Type B pancreatic cell (in vitro differentiated cells): ENCODE data around the gene SPART. TPM values are rescaled to one million over a fixed set of nuclear protein-coding genes. Genes with fewer than 3 reads are reported as not detected.

Experiments used
- DNase-seq: peaks from one replicate; pipeline ENCODE4 v3.0.0; 2021; ENCODE audit warnings: mixed read lengths; ENCODE audit not compliant: unreplicated experiment; ENCODE audit errors: extremely low spot score
- H3K27ac Mint-ChIP-seq: 2 replicates; pipeline ENCODE4 v1.8.0; 2021; ENCODE audit warnings: mild to moderate bottlenecking, mixed read lengths
- H3K27me3 Mint-ChIP-seq: 2 replicates; pipeline ENCODE4 v1.8.0; 2021; ENCODE audit warnings: mixed read lengths
- H3K36me3 Mint-ChIP-seq: 2 replicates; pipeline ENCODE4 v1.8.0; 2021; ENCODE audit warnings: mixed read lengths
- H3K4me1 Mint-ChIP-seq: one replicate; pipeline ENCODE4 v1.8.0; 2021; ENCODE audit warnings: mixed read lengths; ENCODE audit not compliant: unreplicated experiment
- H3K4me3 Mint-ChIP-seq: 2 replicates; pipeline ENCODE4 v1.8.0; 2021; ENCODE audit warnings: mild to moderate bottlenecking, mixed read lengths
- H3K9me3 Mint-ChIP-seq: 2 replicates; pipeline ENCODE4 v1.8.0; 2021; ENCODE audit warnings: mixed read lengths
- CTCF ChIP-seq: fragments of 200-600 bp; sonication (generic); conservative IDR thresholded peaks from 2 replicates; pipeline ENCODE4 v1.5.0; 2021; ENCODE audit warnings: antibody characterized with exemption, mild to moderate bottlenecking
- total RNA-seq: library from RNA; stranded (reverse); gene quantifications from 2 replicates; pipeline ENCODE4 v1.2.1, GENCODE V29; 2021; ENCODE audit warnings: low replicate concordance

The SPART gene
- total RNA-seq, 1 donor from 2014 or later: 67.6 TPM

- H3K36me3 Mint-ChIP-seq: no peaks in the 10 kb centered on the region
- H3K4me1 Mint-ChIP-seq: no peaks in the 10 kb centered on the region
- no peak for DNase-seq
- H3K27ac Mint-ChIP-seq: no peak overlapping the region
- peaks cover 3% of the 10 kb centered on the region for H3K27me3 Mint-ChIP-seq
- no peaks in the 10 kb centered on the region for H3K9me3 Mint-ChIP-seq
- no peak for TF ChIP-seq CTCF
- no peak overlapping the region for H3K4me3 Mint-ChIP-seq
Observed at GRCh38 chr13:36259361-36260137, 86.6 kb downstream of the SPART start.

GRCh38 chr13:36258831-36259230, 87.4 kb downstream of the SPART start:
- Mint-ChIP-seq H3K4me1 (no peaks in the 10 kb centered on the region), H3K36me3 (no peaks in the 10 kb centered on the region), H3K9me3 (no peaks in the 10 kb centered on the region), H3K4me3 (no peak overlapping the region), H3K27ac (no peak overlapping the region), H3K27me3 (peaks cover 3% of the 10 kb centered on the region)
- no peak for DNase-seq
- no peak for TF ChIP-seq CTCF

Other genes starting within 250 kb of the SPART start
- gene DCLK1, start 215.0 kb downstream of the SPART start, total RNA-seq: 11.4 and 47.1 TPM in 2 replicates
- 0.77 TPM in 1 of 2 replicates, not detected in the other for gene SOHLH2, start 131.8 kb downstream of the SPART start, total RNA-seq
- gene CCDC169, start 48.6 kb downstream of the SPART start, total RNA-seq: 2.0 and 3.2 TPM in 2 replicates
- gene CCNA1, start 86.1 kb upstream of the SPART start, total RNA-seq: 3.5 and 3.7 TPM in 2 replicates